ENCODE data around the gene PMM2. TPM values are rescaled to one million over a fixed set of nuclear protein-coding genes. Genes with fewer than 3 reads are reported as not detected.
A peak's percentile ranks its signal among the peaks of the same experiment; 100 is the strongest.
"Not testable (repeated sequence)": the region's sequence is repeated elsewhere in the genome, so short reads cannot be mapped to it uniquely, and the experiment has no call there.

PMM2 gene
- total RNA-seq, 1 donor from 2014 or later, result 15.9 TPM

DNA sequence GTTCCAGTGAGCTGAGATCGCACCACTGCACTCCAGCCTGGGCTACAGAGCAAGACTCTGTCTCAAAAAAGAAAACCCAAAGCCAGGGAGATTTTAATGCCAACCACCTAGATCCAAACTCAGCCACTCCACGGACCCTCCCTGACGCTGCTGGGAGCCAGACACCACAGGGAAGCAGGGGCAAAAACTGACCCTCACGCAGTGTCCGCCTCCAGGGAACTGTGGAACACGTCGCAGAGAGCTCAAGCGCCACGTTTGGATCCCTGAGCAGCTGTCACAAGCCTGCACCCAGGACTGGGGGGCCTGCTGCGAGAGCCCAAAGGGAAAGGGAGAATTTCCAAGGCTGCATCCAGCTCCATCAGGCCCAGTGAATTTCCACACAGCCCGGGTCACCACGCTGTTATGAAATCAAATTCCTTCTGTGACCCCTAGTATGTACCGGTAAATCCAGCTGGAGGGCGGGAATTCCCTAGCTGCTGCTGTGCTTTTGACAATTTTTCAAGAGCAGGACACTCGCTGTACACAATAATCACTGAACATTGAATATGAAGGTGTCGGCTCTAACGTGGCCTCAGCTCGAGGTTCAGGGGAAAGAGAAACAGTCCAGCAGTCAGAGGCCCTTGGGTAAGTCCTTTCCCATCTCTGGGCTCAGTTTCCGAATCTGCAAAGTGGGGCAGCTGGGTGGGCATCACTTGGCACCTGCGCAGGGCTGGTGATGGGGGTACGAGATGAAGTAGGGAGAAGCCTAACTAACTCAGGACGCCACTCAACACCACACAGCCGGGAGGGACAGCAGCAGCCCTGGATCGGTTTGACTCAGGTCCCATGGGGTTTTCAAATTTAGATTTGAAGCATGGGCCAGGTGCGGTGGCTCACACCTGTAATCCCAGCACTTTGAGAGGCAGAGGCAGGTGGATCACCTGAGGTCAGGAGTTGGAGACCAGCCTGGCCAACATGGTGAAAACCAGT, 62.6 kb downstream of the PMM2 start:
- ATAC-seq (peak; percentile 43), DNase-seq (ENCODE audit: missing footprints) (peak; percentile 79)
- intact Hi-C loops (cut with DNase I), result no loop called here

DNA sequence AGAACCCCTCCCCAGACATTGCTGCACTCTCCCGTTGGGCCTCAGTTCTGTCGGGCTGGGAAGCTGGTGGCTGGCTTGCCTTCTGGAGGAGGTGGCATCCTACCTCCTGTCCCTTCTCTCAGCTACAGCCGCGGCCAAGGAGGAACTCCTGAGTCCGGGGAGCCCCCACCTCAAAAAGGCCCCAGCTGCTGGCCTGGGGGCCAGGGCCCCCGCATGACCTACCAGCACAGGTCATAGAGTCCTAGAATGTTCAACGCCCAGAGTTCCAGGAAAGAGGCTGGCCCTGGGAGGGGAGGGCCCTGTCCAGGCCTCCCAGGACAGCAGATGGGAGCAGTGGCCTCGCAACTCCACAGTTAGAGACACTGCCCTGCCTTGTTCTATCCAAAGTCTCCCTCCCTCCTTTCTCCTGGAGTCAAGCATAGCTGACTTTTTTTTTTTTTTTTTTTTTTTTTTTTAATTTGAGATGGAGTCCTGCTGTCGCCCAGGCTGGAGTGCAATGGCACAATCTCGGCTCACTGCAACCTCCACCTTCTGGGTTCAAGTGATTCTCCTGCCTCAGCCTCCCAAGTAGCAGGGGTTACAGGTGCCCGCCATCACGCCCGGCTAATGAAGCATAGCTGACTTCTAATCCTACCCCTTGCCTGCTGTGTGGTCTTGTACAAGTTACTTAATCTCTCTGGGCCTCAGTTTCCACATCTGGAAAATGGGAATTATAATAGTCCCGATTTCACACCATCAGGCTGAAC, 64.1 kb downstream of the PMM2 start:
- ATAC-seq (peak; percentile 75), DNase-seq (ENCODE audit: missing footprints) (no peak)
- intact Hi-C loops (cut with DNase I), result no loop called here

DNA sequence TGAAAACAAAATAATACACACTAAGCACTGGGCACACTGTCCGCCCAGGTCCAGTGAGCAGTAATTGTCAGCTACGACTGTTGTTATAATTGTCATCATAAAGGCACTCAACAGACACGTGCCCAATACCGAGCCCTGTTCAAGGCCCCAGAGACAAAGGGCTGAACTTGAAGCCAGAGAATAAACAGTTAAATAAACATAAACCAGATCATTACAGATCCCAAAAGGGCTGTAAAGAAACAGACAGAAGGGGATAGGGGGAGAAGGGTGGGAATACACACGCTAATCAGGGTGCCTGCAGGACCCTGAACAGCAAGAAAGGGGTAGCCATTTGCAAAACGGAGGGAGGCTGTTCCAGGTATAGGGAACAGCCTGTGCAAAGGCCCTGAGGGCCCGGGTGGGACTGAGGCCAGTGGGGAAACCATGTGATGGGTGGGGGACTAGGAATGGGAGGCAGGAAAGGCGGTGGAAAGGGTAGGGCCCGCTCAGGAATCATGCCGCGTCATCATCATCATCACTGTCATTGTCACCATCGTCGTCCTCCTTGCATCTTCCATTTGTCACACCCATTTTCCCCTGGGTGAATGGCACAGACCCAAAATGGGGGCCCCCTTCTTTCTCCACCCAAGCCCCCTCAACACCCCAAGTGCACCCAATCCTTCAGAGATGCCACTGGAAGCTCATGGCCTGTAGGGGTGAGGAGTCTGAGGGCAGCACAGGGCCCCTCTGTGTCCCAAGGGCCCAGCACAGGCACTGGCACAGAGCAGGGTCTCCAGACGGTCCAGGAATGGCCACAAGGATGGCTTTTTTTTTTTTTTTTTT, 64.9 kb downstream of the PMM2 start:
- DNase-seq (ENCODE audit: missing footprints) (no peak), ATAC-seq (no peak)
- intact Hi-C loops (cut with DNase I), result no loop called here

DNA sequence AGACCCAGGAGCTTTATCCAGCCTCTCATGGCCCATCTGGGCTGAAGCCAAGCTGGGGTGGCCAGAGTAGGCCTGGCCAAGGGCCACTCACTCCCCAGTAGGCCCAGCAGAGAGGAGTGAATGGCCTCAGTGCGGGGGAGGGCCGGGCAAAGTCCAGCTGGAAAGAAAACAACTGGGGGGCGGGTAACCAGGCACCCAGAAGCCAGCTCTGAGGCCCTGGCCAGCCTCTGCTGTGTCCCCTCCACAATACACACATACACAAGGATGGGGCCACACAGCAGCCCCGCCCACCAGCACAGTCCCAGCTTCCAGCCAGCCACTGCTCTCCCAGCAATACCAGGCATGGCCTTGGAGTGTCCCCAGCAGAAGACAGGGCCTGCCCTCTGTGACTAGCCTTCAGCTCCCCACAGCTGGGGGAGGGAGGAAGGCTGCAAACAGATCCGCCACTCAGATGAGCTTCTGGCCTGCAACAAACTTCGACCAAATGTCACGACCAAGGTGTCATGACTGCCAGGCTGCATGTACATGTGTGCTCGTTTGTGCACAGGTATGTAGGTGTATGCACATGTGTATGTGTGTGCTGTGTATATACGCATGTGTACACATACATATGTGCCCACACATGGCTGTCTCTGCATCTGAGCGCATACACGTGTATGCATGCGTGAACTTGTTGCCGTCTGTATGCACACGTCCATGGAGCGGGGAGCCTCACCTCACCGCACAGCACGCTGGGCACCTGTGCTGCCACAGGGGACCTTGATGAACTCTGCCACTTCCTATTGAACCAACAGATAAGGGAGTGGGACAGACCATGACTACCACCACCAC, 66.2 kb downstream of the PMM2 start:
- intact Hi-C loops (cut with DNase I), result no loop called here
- ATAC-seq (peak; percentile 29), DNase-seq (ENCODE audit: missing footprints) (peak; percentile 77)

DNA sequence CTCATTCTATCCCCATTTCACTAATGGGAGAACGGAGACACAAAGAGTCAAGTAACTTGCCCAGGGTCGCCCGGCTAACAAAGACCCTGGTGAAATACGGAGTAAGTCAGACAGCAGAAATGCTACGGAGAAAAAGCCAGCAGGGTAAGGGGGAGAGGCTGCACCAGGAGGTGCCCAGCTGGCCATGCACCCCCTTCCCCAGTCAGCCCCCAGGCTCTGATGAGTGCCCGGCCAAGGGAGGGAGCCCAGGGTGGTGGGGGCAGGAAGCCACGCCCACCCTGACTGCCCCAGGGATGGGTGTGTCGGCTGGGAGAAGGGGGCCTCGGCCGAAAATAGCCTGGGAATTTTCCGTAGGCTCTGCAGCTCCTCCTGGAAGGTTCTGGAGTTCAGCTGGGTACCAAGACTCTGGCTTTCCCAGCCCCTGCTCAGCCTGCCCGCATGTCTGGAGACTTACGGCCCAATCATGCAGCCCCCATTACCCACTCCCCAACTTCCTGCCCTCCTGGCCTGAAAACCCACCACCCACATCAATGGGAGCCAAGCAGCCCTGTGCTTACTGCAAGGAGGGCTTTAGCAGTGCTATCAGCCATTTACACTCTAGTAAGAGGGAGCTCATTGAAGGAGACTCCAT, 67.0 kb downstream of the PMM2 start:
- intact Hi-C loops (cut with DNase I), result loop anchor here (5.0 kb wide), 1 partner anchor 67 kb away; the partner anchor contains the start of genes PMM2 and TMEM186
- DNase-seq (ENCODE audit: missing footprints), result no peak
- ATAC-seq, result no peak

DNA sequence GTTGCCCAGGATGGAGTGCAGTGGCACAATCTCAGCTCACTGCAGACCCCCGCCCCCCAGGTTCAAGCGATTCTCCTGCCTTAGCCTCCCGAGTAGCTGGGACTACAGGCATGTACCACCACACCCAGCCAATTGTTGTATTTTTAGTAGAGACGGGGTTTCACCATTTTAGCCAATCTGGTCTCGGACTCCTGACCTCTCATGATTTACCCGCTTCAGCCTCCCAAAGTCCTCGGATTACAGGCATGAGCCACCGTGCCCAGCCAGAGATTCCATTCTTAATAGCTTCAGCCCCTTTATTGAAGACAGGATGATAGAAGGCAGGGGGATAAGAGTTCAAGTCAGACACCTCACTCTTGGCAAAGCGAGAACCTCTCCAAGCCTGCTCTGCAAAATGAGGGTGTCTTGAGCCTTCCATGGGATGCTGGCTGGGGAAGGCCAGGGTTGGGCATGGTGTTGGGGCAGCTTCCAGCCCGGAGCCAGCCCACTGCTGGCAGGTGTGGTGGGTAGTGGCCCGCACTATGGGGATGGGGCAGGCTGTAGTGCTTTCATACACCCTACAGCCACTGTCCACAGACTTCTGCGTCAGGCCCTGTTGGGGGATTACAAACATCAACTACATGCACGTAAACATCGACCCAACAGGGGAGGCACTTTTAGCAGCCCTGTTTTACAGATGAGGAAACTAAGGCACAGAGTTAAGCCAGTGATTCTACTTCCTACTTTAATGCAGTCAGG, 67.7 kb downstream of the PMM2 start:
- no peak for ATAC-seq
- intact Hi-C loops (cut with DNase I), result loop anchor here (5.0 kb wide), 1 partner anchor 68 kb away; the partner anchor contains the start of genes PMM2 and TMEM186
- DNase-seq (ENCODE audit: missing footprints), result no peak

DNA sequence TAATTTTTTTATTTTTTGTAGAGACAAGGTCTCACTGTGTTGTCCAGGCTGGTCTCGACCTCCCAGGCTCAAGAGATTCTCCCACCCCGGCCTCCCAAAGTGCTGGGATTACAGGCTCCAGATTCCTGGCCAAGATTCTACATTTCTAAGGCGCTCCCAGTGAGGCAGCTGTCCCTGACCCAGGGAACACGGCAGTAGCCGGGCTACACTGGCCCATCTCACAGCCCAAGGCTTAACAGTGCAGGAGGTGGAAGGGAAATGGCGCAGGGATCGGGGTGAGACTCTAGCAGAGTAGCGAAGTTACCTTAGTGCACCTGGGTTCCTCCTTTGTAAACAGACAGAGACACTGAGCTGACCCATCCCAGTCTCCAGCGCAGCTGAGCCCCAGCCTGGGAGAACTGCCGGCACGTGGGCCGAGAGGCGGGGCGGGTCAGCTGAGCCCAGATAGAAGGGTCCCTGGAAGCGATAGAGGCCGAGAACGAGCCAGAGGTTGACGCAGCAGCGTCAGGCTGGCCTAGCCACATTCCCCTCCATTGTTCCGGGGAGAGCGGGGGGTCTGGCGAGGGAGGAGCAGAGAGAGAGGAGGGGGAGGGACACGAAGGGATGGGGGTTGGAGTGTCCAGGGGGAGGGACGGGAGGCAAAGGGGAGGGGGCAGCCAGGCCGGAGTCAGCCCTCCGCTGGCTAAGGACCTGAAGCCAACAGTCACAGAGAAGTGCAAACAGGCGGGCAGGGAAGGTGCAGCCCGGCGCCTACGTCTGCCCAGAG, 68.7 kb downstream of the PMM2 start:
- DNase-seq (ENCODE audit: missing footprints) (no peak), ATAC-seq (peak; percentile 4)
- intact Hi-C loops (cut with DNase I), result loop anchor here (5.0 kb wide), 1 partner anchor 69 kb away; the partner anchor contains the start of genes PMM2 and TMEM186

DNA sequence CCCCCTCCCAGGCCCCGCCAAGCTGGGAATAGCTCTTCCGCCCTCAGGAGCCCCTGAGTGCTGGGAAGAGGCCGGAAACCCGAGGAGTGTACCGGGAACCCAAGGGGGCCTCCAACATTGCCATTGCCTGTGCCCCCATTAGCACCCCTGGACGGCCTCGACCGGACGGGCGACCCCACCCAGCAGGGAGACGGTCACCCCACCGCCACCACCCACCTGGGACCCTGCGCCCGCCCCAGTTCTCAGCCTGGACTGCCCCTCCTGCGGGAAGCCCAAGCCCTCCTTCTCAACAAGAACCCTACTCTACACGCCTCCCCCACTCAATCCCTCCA, 69.2 kb downstream of the PMM2 start:
- intact Hi-C loops (cut with DNase I), result loop anchor here (5.0 kb wide), 1 partner anchor 70 kb away; the partner anchor contains the start of genes PMM2 and TMEM186

DNA sequence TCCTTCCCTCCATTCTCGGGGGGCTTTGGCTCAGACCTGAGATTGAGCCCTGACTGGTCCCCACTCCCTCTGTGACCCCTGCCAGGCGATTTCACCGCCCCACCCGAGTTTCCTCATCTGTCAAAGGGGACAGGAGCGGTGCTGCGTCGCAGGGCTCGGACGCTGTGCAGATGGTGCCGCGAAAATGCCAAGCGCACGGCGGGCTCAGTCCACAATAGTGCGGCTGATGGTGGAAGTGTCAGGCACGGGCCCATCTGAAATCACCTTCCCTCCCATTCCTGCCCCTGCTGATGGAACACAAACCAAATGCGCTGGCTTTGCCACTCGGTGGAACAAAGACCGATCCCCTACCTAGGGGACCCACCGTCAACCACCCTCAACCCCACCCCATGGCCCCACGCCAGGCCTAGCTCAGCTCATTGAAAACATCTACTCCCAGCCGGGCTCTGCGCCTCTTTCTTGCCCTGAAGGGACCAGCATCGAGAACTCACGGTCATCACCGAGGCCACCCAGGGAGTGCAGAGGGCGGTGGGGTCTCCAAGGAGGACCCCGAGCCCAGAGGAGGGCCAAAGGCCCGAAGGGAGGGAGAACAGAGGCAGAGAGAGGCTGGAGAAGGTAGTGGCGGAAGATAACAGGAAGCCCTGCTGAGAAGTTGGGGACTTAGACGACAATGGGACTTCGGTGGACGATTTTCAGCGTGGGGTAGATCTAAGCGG, 69.7 kb downstream of the PMM2 start:
- DNase-seq (ENCODE audit: missing footprints) (peak; percentile 78), ATAC-seq (no peak)
- intact Hi-C loops (cut with DNase I), result loop anchor here (5.0 kb wide), 1 partner anchor 70 kb away; the partner anchor contains the start of genes PMM2 and TMEM186

More for the DNA sequence above, 69.2 kb downstream of the PMM2 start:
- DNase-seq (ENCODE audit: missing footprints), result no peak
- no peak for ATAC-seq

DNA sequence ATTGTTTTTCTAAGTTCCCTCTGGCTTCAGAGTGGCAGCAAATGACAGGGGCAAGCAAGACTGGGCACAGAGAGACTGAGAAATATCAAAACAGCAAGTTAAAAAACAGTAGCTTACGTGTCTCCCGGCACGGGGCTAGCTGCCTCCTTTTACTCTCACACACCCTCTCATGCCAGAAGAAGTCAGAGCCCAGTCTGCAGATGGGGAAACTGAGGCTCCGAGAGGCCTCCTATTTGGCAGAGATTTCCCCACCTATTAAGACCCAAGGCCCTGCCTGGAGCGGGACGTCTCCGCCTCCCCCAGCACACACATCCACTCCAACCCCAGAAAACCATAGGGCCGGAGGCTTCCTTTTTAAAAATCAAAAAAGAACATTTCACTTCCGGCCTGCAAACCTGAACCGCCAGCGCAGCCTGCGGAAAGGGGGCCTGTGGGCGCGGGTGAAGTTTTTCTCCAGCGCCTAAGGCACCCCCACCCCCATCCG, 70.3 kb downstream of the PMM2 start:
- intact Hi-C loops (cut with DNase I), result loop anchor here (5.0 kb wide), 1 partner anchor 71 kb away; the partner anchor contains the start of genes PMM2 and TMEM186
- ATAC-seq (no peak), DNase-seq (ENCODE audit: missing footprints) (no peak)

DNA sequence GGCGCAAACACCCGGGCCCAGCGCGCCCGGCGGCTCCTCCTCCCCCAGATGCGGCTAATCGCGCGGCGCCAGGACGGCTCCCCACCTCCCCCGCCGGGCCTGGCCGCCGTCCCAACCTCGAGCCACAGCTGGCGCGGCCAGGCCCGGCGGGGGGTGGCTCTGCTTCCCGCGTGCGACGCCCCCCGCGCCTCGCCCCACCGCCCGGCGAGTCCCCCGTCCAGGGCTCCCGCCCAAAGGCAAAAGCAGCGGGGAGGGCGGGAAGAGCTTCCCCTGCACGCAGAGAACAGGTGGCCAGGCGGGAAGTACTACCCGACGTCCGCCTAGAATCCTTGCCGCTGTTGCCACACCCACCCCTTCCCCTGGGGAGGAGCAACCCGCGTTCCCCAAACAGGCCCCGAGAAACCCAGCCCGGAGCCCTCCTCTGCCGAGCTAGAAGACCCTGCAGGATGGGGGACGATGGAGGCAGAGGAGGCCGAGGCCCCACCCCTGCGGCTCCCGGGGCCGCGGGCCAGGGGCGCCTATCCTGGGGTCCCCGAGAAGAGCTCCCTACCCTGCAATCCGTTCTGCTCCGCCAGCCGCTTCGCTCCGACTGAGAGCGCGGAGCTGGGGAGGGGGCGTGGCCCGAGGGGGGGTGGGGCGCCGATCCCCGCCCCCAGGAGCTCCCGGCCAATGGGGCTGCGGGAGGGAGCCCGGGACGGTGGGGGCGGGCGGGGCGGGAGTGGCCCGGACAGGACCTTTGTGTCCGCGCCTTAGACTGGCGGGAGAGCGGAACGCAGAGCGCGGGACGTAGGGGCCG, 71.0 kb downstream of the PMM2 start, which contains the start of gene CARHSP1:
CARHSP1 (minus strand) TSS at position 591 of the 796 bp plus-strand sequence. CDS start 9,678 bp downstream, outside the sequence.
- ATAC-seq (peak; percentile 92), DNase-seq (ENCODE audit: missing footprints) (peak; percentile 93)
- intact Hi-C loops (cut with DNase I), result loop anchor here (5.0 kb wide), 1 partner anchor 71 kb away; the partner anchor contains the start of genes PMM2 and TMEM186

DNA sequence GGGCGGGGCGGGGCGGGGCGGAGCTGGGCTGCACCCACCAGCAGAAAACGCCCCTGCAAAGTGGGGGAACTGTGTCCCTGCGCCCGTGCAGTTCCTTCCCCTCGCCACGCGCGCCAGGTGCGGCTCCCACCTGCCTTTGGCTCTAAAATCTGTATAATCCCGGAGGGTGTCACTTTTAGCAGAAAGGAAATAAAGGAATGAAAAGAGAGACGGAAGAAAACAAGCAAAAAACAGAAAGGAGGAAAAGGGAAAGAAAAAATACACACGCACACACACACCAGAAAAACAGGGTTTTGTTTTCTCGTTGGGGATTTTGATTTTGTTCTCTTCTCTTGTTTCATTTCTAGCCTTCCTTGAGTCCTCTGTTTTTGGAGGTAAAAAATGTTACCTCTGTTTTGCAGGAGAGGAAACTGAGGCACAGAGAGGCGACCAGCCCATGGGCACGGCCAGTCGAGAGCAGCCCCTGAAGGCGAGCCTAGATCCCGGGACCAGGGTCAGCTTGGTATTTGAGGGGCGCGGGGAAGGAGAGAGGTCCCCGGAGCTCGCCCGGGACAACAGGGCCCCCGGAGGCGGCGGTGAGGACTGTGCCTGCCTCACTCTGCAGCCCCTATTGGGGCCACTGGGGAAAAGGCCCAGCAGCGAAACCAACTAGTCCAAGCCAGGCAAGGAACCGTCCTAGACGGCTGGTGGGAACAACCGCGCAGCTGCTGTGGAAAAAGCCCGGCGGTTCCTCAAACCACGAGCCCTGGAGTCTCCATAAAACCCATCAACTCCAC, 71.8 kb downstream of the PMM2 start:
- DNase-seq (ENCODE audit: missing footprints), result no peak
- intact Hi-C loops (cut with DNase I), result loop anchor here (5.0 kb wide), 1 partner anchor 72 kb away; the partner anchor contains the start of genes PMM2 and TMEM186
- ATAC-seq, result no peak

DNA sequence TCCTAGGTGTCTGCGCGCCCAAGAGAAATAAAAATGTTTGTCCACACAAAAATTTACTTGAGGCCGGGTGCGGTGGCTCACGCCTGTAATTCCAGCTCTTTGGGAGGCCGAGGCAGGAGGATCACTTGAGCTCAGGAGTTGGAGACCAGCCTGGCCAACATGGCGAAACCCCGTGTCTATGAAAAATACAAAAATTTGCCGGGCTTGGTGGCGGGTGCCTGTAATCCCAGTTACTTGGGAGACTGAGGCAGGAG, 72.3 kb downstream of the PMM2 start:
- DNase-seq (ENCODE audit: missing footprints); ATAC-seq: not testable (repeated sequence)
- intact Hi-C loops (cut with DNase I), result loop anchor here (5.0 kb wide), 1 partner anchor 73 kb away; the partner anchor contains the start of genes PMM2 and TMEM186

DNA sequence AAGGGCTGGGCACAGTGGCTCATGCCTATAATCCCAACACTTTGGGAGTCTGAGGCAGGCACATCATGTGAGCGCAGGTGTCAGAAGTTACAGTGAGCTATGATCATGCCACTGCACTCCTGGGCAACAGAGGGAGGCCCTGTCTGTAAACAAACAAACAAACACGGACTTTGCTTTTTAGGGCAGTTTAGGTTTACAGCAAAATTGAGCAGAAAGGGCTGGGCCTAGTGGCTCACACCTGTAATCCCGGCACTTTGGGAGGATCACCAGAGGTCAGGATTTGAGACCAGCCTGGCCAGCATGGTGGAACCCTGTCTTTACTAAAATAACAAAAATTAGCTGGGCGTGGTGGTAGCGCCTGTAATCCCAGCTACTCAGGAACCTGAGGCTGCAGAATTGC, 74.4 kb downstream of the PMM2 start:
- ATAC-seq, result no peak
- intact Hi-C loops (cut with DNase I), result no loop called here
- DNase-seq (ENCODE audit: missing footprints), result no peak

Data from Right ventricle myocardium inferior (tissue), 1 donor.